22Rv1 (cell line): ENCODE measurements around the gene USP40.

Experiments used
- H3K27ac ChIP-seq: fragments of 450-650 bp; 2 replicates; pipeline ENCODE4 v1.5.1; 2017
- CTCF ChIP-seq: fragments of 450-650 bp; IDR thresholded peaks from 2 replicates; pipeline ENCODE4 v1.5.1; 2017; ENCODE audit warnings: mild to moderate bottlenecking
- ZFX ChIP-seq: fragments of 450-650 bp; IDR thresholded peaks from 2 replicates; pipeline ENCODE4 v1.6.1; 2017; ENCODE audit warnings: antibody characterized with exemption, borderline replicate concordance

The USP40 gene

GRCh38 chr2:233495503-233496496 lies 70.8 kb downstream of the USP40 start:
- H3K27ac ChIP-seq, result no peak overlapping the region
- TF ChIP-seq CTCF, result no peak
- no peak for TF ChIP-seq ZFX

- no peak for TF ChIP-seq ZFX
- no peak for TF ChIP-seq CTCF
- H3K27ac ChIP-seq, result no peak overlapping the region
Measured at GRCh38 chr2:233492751-233493150, 73.8 kb downstream of the USP40 start.

- TF ChIP-seq ZFX (no peak), CTCF (no peak)
- no peak overlapping the region for H3K27ac ChIP-seq
Measured at GRCh38 chr2:233492078-233492477, 74.5 kb downstream of the USP40 start.

- no peak for TF ChIP-seq CTCF
- H3K27ac ChIP-seq, result no peak overlapping the region
Measured at GRCh38 chr2:233491326-233491725, 75.3 kb downstream of the USP40 start.

GRCh38 chr2:233490831-233491230 lies 75.8 kb downstream of the USP40 start:
- TF ChIP-seq CTCF (no peak), ZFX (no peak)
- no peak overlapping the region for H3K27ac ChIP-seq

GRCh38 chr2:233489666-233490065 lies 76.9 kb downstream of the USP40 start:
- TF ChIP-seq CTCF (no peak), ZFX (no peak)
- no peak overlapping the region for H3K27ac ChIP-seq

GRCh38 chr2:233489143-233489542 lies 77.4 kb downstream of the USP40 start:
- TF ChIP-seq CTCF (no peak), ZFX (no peak)
- H3K27ac ChIP-seq, result no peak overlapping the region
